OCI-LY3 (cell line): ENCODE data around the gene PITRM1.
A peak's percentile ranks its signal among the peaks of the same experiment; 100 is the strongest.

Experiments
- H2AFZ ChIP-seq: fragments of 200-600, 300-600 bp; shearing (Covaris generic); 2 replicates; pipeline ENCODE4 v1.6.0; 2014; ENCODE audit warnings: antibody characterized with exemption, low read depth, low read length
- H3K27ac ChIP-seq: fragments of 200-600, 300-600 bp; sonication (generic); 2 replicates; pipeline ENCODE4 v1.5.1; 2014; ENCODE audit warnings: mild to moderate bottlenecking, low read length, moderate library complexity, mixed read lengths
- H3K27me3 ChIP-seq: fragments of 200-600, 300-600 bp; sonication (generic); 2 replicates; pipeline ENCODE4 v1.6.1; 2014; ENCODE audit warnings: low read depth, low read length, mixed read lengths
- H3K36me3 ChIP-seq: fragments of 200-600, 300-600 bp; sonication (generic); replicated peaks from 2 replicates; pipeline ENCODE3; 2014; ENCODE audit warnings: low read depth, low read length, mixed read lengths
- H3K4me1 ChIP-seq: fragments of 300-600, 200-600 bp; sonication (generic); 2 replicates; pipeline ENCODE4 v1.6.1; 2014; ENCODE audit warnings: low read length, mixed read lengths
- H3K4me2 ChIP-seq: fragments of 200-600, 300-600 bp; sonication (generic); 2 replicates; pipeline ENCODE4 v1.6.1; 2014; ENCODE audit warnings: low read length, mixed read lengths
- H3K4me3 ChIP-seq: fragments of 300-600, 200-600 bp; sonication (generic); 2 replicates; pipeline ENCODE4 v1.5.1; 2014; ENCODE audit warnings: antibody characterized with exemption, mild to moderate bottlenecking, low read length, moderate library complexity
- H3K79me2 ChIP-seq: fragments of 300-600, 200-600 bp; shearing (Covaris generic); 2 replicates; pipeline ENCODE4 v1.6.1; 2014; ENCODE audit warnings: mild to moderate bottlenecking, low read length, mixed read lengths
- H3K9ac ChIP-seq: fragments of 300-600, 200-600 bp; shearing (Covaris generic); 2 replicates; pipeline ENCODE4 v1.6.0; 2014; ENCODE audit warnings: mild to moderate bottlenecking, low read length, moderate library complexity
- H3K9me3 ChIP-seq: fragments of 200-600, 300-600 bp; shearing (Covaris generic); 2 replicates; pipeline ENCODE4 v1.6.1; 2014; ENCODE audit warnings: low read length, mixed read lengths; ENCODE audit not compliant: insufficient read depth
- H4K20me1 ChIP-seq: fragments of 200-600, 300-600 bp; sonication (generic); 2 replicates; pipeline ENCODE4 v1.6.1; 2016; ENCODE audit warnings: low read length, mixed read lengths; ENCODE audit not compliant: insufficient read depth
- CTCF ChIP-seq: fragments of 200-600, 300-600 bp; sonication (generic); IDR thresholded peaks from 2 replicates; pipeline ENCODE4 v1.5.1; 2014; ENCODE audit warnings: antibody characterized with exemption, low read length, low read depth
- EZH2phosphoT487 ChIP-seq: fragments of 200-600 bp; shearing (Covaris generic); IDR thresholded peaks from 2 replicates; pipeline ENCODE4 v1.6.1; 2018; ENCODE audit warnings: antibody characterized with exemption, mixed run types, low read depth

PITRM1 gene

GRCh38 chr10:3199488-3199887, 26.9 kb upstream of the PITRM1 start:
- TF ChIP-seq EZH2phosphoT487 (no peak), CTCF (no peak)

GRCh38 chr10:3198900-3199299, 26.3 kb upstream of the PITRM1 start:
- Histone ChIP-seq H3K4me2 (no peak overlapping the region; the same call in 1 of the 2 replicates), H3K27ac (no peak overlapping the region), H3K27me3 (peaks cover 40% of the 10 kb centered on the region), H4K20me1 (no peaks in the 10 kb centered on the region), H3K4me1 (peaks cover 30% of the 10 kb centered on the region), H3K9ac (no peak overlapping the region), H3K79me2 (no peaks in the 10 kb centered on the region), H3K36me3 (no peaks in the 10 kb centered on the region), H2AFZ (no peak overlapping the region), H3K4me3 (no peak overlapping the region), H3K9me3 (no peaks in the 10 kb centered on the region)
- TF ChIP-seq CTCF (no peak), EZH2phosphoT487 (no peak)

More at GRCh38 chr10:3199488-3199887, 26.9 kb upstream of the PITRM1 start:
- no peak overlapping the region for H3K9ac ChIP-seq
- H4K20me1 ChIP-seq = no peaks in the 10 kb centered on the region
- peaks cover 38% of the 10 kb centered on the region for H3K27me3 ChIP-seq
- H3K9me3 ChIP-seq = no peaks in the 10 kb centered on the region
- H3K27ac ChIP-seq = no peak overlapping the region
- H3K4me2 ChIP-seq = no peak overlapping the region; the same call in 1 of the 2 replicates
- peaks cover 30% of the 10 kb centered on the region for H3K4me1 ChIP-seq
- H3K36me3 ChIP-seq = no peaks in the 10 kb centered on the region
- H3K4me3 ChIP-seq = no peak overlapping the region
- no peaks in the 10 kb centered on the region for H3K79me2 ChIP-seq
- no peak overlapping the region for H2AFZ ChIP-seq

- Histone ChIP-seq H4K20me1 (no peaks in the 10 kb centered on the region), H3K79me2 (no peaks in the 10 kb centered on the region), H3K9ac (peak overlapping the region; percentile 17; the same call in 1 of the 2 replicates), H3K9me3 (no peaks in the 10 kb centered on the region), H3K4me1 (peaks cover 25% of the 10 kb centered on the region), H3K4me3 (peak overlapping the region; percentile 70), H3K4me2 (peak overlapping the region; percentile 84), H3K27ac (no peak overlapping the region), H3K36me3 (no peaks in the 10 kb centered on the region), H2AFZ (0 out of 2 replicates have a peak overlapping the region, but pooled peaks have one; percentile 46), H3K27me3 (peaks cover 40% of the 10 kb centered on the region)
- no peak for TF ChIP-seq EZH2phosphoT487
- peak; percentile 63 for TF ChIP-seq CTCF
Observed at GRCh38 chr10:3197348-3198003, 24.9 kb upstream of the PITRM1 start.

GRCh38 chr10:3196958-3197347, 24.4 kb upstream of the PITRM1 start:
- H2AFZ ChIP-seq = no peak overlapping the region
- H3K9me3 ChIP-seq = no peaks in the 10 kb centered on the region
- H3K36me3 ChIP-seq = no peaks in the 10 kb centered on the region
- H3K27me3 ChIP-seq = peaks cover 38% of the 10 kb centered on the region
- peak overlapping the region; percentile 70 for H3K4me3 ChIP-seq
- H3K79me2 ChIP-seq = no peaks in the 10 kb centered on the region
- no peak for TF ChIP-seq EZH2phosphoT487
- TF ChIP-seq CTCF = no peak
- peaks cover 25% of the 10 kb centered on the region for H3K4me1 ChIP-seq
- no peak overlapping the region; the same call in 1 of the 2 replicates for H3K9ac ChIP-seq
- H4K20me1 ChIP-seq = no peaks in the 10 kb centered on the region
- no peak overlapping the region for H3K27ac ChIP-seq
- peak overlapping the region; percentile 84 for H3K4me2 ChIP-seq
